GDM1 (cell line): Measurements from ENCODE around the gene IL18R1.

Experiments used
- DNase-seq: peaks from one replicate; lab custom pipeline; 2025; lab: John Stamatoyannopoulos, UW

Gene IL18R1

DNA sequence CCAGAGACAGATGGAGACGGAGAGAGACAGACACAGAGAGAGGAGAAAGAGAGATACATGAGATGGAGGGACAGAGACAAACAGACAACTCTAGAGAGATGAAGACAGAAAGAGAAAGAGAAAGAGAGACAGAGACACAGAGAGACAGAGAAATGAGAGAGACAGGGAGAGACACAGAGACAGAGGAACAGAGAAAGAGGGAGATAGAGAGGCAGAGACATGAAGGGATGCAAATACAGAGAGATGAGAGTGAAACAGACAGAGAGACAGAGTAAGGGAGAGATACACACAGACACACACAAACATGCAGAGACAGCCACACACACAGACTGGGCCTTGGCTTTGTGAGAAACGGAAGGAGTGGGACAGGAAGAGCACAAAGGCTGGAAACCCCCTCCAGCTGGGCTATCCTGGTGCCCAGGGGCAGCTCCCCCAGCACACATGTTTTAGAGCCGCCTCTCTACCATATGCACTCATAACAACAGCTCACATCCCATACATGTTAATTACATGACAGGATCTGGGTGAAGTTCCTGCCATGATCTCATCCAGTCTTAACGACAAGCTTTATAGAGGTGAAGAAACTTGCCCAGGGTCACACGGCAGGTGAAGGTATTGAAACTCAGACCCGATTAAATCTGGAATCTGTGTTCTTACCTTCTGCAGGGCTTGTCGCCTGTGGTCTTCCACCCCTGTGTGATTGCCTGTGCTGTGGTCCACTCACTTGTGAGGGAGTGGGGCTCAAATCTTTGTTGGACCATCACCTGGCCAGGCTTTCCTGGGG is 32.4 kb downstream of the IL18R1 start:
- DNase-seq = no peak

- DNase-seq = no peak
Observed at GRCh38 chr2:102391565-102391964, 36.0 kb downstream of the IL18R1 start.

DNA sequence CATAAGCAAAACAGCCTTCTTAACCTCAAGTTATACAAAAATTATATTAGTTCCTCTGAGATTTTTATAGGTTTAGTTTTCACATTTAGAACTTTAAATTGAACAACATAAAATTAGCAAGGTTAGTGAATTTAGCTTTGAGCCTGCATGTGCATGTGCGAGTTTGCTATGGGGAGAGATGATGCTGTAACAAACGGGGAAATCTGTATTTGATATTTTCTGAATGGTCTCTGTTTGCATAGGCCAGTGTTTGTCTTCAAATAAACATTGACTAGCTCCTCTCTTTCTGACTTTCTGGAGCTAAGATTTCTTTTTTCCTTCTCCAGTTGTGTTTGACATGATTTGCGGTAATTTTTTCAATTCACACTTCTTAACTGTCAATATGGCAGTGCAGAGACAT is 36.5 kb downstream of the IL18R1 start:
- no peak for DNase-seq

DNA sequence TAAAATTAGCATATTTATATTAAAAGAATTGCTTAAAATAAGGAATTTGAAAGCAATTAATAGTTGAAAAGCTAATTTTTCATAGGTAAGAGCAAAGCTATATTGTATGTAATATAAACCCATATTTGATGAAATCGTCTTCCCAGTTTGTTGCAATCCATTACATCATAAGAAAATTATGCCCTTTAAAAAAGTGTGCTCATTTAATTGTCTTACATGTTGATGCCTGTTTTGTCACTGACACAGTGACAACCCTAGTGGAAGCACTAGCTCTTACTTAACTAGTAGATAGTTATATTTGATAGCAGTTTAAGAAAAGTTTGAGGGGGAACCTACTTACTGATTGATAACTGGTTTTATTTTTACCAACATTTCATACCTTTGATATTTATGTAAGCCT is 37.3 kb downstream of the IL18R1 start:
- DNase-seq = no peak

DNA sequence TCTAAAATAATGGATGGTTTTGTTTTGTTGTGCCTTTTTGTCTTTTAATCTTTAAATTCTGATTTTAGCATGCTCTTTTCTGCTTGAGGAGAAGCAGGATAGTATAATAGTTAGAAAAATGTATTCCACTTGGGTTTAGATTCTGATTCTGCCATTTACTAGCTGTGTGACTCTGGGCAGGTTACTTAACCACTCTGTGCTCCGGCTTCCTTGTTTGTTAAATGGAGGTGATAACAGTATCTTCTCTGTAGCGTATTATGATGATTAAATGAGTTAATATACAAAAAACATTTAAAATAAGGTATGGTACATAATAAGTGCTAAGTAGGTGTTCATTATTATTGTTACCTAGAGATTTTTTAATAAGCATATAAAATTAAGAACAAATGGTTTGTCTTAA is 40.4 kb downstream of the IL18R1 start:
- no peak for DNase-seq

GRCh38 chr2:102397209-102397608 is 41.6 kb downstream of the IL18R1 start:
- DNase-seq = peak; percentile 47

- no peak for DNase-seq
Observed at GRCh38 chr2:102399499-102400141, 44.0 kb downstream of the IL18R1 start.

GRCh38 chr2:102401456-102401855 is 45.9 kb downstream of the IL18R1 start:
- DNase-seq = no peak

GRCh38 chr2:102401865-102402264 is 46.3 kb downstream of the IL18R1 start:
- DNase-seq = no peak

- no peak for DNase-seq
Observed at GRCh38 chr2:102410952-102411351, 55.4 kb downstream of the IL18R1 start.

GRCh38 chr2:102412199-102412598 is 56.6 kb downstream of the IL18R1 start:
- no peak for DNase-seq

- no peak for DNase-seq
Observed at GRCh38 chr2:102417946-102418345, 62.4 kb downstream of the IL18R1 start.

- peak; percentile 29 for DNase-seq
Observed at GRCh38 chr2:102418421-102418961, 62.9 kb downstream of the IL18R1 start.

- no peak for DNase-seq
Observed at GRCh38 chr2:102420290-102420689, 64.7 kb downstream of the IL18R1 start.

GRCh38 chr2:102421890-102422759 is 66.5 kb downstream of the IL18R1 start:
- DNase-seq = no peak

- no peak for DNase-seq
Observed at GRCh38 chr2:102422910-102423309, 67.3 kb downstream of the IL18R1 start, which contains the start of gene IL18RAP. IL18RAP (plus strand) TSS chr2:102423160; CDS start chr2:102423278, 118 bp downstream.

GRCh38 chr2:102423368-102423767 is 67.8 kb downstream of the IL18R1 start:
- DNase-seq = no peak

DNA sequence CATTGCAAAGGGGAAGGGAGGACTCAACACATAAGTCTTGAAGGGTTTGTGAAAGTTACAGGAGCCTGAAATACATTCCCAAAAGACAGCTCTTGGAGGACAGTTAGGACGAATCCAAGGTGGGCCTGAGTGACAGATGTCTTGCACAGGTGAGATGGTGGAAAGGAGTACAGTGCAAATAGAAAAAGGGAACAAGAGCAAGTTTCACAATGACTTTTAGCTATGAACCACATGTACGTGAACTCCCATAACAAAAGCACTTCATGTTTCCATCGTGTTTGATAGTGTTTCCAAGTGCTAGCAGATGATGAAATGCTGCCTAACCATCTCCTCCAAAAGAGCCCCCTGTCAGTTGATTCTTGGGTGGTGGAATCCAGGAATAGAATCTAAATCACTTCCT is 69.2 kb downstream of the IL18R1 start:
- DNase-seq = no peak

DNA sequence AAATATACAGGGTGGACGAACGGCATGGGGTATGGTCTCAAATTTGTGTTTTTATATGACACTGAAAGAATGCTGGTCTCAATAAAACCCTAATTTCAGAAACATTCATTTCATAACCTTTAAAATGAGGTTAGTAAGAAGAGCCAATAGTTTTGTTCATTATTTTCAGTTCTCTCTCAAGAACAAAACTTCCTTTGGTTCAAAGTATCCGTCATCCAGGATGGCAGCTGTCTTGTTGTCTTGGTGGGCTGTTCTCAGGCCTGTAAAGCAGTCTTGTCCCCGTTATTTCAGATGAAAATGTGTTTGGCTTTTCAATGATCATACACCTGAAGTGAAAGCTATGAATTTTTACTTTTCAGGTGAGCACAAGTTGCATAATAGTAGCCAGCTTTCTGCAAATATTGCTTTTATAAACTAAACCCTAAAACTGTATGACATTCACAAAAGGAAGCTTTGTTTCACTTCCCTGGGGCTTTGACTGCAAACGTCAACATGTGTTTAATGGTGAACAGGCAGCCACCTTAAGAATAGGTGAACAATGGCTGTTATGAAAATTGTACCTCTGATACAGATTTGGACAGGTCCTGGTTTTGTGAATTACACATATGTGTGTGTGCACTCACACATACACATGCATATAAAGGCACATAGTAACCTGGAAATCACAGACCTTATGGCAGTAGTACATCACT is 70.0 kb downstream of the IL18R1 start:
- DNase-seq = no peak

GRCh38 chr2:102427249-102427648 is 71.7 kb downstream of the IL18R1 start:
- no peak for DNase-seq

GRCh38 chr2:102428573-102428972 is 73.0 kb downstream of the IL18R1 start:
- no peak for DNase-seq

GRCh38 chr2:102432386-102432785 is 76.8 kb downstream of the IL18R1 start:
- DNase-seq = no peak
